IPS-18c (cell line): ENCODE data around the gene RAB11B.
A peak's percentile ranks its signal among the peaks of the same experiment; 100 is the strongest.
"Not testable (repeated sequence)": the region's sequence is repeated elsewhere in the genome, so short reads cannot be mapped to it uniquely, and the experiment has no call there.

Experiments
- H3K4me3 ChIP-seq: 2 replicates; pipeline ENCODE4 v1.7.0; 2013; ENCODE audit warnings: low read depth, mild to moderate bottlenecking, low read length, moderate library complexity; ENCODE audit not compliant: insufficient read depth
- H3K9me3 ChIP-seq: one replicate; pipeline ENCODE4 v1.6.1; 2013; ENCODE audit warnings: mild to moderate bottlenecking, low read length, moderate library complexity; ENCODE audit not compliant: control insufficient read depth, insufficient read depth

Gene RAB11B

DNA sequence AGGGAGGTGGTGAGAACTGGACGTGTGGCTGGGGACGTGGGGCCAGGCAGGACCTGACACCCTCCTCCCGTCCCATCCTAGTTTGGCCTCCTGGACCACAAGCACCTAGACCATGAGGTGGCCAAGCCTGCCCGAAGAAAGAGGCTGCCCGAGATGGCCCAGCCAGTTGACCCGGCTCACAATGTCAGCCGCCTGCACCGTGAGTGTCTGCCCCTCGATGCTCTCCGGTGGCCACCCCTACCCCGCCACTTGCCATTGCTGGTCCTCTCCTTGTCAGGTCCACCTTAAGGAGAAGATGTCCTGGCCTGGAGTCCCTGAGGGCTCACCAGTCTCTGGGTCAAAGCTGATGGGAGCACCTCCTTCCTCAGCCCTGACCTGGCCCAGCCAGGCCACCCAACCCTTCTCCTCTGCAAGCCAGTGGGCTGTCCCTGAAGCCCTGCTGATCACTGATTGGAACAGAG lies 24.0 kb upstream of the RAB11B start:
- no peak overlapping the region for H3K4me3 ChIP-seq

DNA sequence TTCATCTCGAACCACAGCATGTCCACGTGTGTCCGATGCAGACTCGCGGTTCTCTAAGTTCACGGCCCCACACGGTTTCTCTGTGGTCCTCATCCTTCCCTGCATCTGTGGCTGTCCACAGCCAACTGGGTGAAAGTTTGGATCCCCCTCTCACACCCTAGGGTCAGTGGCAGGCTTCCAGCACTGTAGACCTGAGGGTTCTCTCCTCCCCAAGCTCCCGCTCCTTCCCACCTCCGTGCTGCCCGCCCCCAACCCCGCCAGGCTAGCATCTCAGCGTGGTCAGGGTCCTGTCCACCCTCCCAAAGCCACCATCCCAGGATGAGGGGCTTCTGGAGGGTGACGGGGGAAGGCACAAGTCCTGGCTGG lies 23.2 kb upstream of the RAB11B start:
- H3K4me3 ChIP-seq, result peak overlapping the region; percentile 26

More for the DNA sequence above, 24.0 kb upstream of the RAB11B start:
- no peaks in the 10 kb centered on the region for H3K9me3 ChIP-seq

DNA sequence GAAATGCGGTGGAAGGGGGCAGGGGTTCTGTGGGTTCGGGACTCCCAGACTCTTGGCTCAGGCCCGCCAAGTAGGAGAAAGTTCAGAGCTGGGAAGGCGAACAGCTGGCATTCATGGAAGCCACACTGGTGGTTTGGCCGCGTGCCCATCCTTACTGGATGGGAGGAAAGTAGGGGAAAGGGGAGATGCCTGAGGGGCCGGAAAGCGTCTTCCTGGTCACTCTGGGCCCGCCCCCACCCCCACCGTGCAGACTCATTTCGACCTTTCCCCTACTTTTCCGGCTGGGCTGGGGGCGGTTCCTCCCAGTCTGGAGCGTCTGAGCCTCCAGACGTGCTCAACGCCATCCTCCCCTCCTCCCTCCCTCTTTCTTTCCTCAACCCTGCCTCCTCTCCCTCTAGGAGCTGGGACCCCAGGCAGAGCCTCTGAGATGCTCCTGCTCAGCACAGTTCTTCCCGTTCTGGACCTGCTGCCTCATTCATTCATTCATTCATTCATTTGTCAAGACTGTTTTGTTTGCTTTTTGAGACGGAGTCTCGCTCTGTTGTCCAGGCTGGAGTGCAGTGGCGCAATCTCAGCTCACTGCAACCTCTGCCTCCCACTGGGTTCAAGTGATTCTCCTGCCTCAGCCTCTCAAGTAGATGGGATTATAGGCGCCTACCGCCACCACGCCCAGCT lies 22.7 kb upstream of the RAB11B start:
- H3K9me3 ChIP-seq, result no peaks in the 10 kb centered on the region
- peak overlapping the region; percentile 26 for H3K4me3 ChIP-seq

More for the DNA sequence above, 23.2 kb upstream of the RAB11B start:
- H3K9me3 ChIP-seq, result no peaks in the 10 kb centered on the region

DNA sequence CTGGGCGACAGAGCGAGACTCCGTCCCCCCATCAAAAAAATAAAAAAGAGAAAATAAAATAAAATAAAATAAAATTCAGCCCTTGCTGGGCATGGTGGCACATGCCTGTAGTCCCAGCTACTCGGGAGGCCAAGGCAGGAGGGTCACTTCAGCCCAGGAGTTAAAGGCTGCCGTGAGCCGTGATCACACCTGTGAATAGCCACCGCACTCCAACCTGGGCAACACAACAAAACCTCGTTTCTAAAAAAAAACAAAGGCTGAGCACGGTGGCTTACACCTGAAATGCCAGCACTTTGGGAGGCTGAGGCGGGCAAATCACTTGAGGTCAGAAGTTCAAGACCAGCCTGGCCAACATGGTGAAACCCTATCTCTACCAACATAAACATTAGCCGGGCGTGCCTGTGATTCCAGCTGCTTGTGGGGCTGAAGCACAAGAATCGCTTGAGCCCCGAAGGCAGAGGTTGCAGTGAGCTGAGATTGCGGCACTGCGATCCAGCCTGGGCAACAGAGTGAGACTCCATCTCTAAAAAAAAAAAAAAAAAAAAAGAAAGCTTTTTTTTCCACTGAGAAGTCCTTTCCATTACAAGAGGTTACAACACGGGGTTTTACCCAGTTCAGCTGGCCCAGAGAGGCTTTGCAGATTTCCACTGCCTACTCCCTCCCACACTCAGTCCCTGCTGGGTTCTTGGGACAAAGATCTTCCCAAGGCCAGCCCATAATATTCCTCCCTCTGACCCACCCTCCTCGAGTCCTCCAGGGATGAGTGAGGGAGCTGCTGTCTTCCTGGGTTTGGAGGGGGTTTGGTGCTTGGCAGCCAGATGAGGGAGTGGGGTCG lies 19.8 kb upstream of the RAB11B start:
- Histone ChIP-seq H3K9me3 (no peaks in the 10 kb centered on the region), H3K4me3 (no peak overlapping the region)

DNA sequence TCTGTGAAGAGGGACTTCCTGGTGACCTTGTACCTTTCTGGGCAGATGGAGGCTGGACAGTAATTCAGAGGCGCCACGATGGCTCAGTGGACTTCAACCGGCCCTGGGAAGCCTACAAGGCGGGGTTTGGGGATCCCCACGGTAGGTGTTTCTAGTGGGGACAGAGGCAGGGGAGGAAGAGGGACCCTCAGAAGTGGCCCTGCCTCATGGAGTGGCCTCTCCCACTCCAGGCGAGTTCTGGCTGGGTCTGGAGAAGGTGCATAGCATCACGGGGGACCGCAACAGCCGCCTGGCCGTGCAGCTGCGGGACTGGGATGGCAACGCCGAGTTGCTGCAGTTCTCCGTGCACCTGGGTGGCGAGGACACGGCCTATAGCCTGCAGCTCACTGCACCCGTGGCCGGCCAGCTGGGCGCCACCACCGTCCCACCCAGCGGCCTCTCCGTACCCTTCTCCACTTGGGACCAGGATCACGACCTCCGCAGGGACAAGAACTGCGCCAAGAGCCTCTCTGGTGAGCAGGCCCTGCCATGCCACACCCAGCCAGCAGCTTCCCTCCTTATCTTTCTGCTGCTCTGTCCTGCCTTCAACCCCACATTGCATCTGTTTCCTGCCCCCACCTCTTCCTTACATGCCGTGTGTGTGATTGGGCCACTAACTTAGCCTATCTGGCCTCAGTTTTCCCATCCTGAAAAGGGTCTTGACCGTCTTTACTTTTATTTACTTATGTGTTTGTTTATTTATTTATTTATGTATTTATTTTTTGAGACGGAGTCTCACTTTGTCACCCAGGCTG lies 19.0 kb upstream of the RAB11B start:
- H3K9me3 ChIP-seq, result no peaks in the 10 kb centered on the region
- H3K4me3 ChIP-seq, result no peak overlapping the region

DNA sequence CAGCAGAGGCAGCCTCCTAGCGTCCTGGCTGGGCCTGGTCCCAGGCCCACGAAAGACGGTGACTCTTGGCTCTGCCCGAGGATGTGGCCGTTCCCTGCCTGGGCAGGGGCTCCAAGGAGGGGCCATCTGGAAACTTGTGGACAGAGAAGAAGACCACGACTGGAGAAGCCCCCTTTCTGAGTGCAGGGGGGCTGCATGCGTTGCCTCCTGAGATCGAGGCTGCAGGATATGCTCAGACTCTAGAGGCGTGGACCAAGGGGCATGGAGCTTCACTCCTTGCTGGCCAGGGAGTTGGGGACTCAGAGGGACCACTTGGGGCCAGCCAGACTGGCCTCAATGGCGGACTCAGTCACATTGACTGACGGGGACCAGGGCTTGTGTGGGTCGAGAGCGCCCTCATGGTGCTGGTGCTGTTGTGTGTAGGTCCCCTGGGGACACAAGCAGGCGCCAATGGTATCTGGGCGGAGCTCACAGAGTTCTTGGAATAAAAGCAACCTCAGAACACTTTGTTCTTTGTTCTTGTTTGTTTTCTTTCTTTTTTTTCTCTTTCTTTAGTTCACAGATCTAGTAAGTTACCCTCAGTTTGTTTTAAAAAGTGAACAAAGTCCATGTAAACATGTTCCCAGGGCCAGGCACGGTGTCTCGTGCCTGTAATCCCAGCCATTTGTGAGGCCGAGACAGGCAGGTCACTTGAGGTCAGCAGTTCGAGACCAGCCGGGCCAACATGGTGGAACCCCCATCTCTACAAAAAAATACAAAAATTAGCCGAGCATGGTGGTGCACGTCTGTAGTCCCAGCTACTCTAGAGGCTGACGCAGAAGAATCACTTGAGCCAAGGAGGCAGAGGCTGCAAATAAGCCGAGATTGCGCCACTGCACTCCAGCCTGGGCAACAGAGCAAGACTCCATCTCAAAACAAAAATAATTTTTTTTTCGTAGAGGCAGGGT lies 16.0 kb upstream of the RAB11B start:
- Histone ChIP-seq H3K4me3 (no peak overlapping the region), H3K9me3 (no peaks in the 10 kb centered on the region)

- H3K9me3 ChIP-seq, H3K4me3 ChIP-seq: not testable (repeated sequence)
Measured at GRCh38 chr19:8375766-8376165, 14.4 kb upstream of the RAB11B start.

DNA sequence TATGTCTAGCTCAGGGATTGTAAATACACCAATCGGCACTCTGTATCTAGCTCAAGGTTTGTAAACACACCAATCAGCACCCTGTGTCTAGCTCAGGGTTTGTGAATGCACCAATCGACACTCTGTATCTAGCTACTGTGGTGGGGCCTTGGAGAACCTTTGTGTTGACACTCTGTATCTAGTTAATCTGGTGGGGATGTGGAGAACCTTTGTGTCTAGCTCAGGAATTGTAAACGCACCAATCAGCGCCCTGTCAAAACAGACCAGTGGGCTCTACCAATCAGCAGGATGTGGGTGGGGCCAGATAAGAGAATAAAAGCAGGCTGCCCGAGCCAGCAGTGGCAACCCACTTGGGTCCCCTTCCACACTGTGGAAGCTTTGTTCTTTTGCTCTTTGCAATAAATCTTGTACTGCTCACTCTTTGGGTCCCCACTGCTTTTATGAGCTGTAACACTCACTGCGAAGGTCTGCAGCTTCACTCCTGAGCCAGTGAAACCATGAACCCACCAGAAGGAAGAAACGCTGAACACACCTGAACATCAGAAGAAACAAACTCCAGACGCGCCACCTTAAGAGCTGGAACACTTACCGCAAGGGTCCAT lies 13.7 kb upstream of the RAB11B start:
- H3K9me3 ChIP-seq, H3K4me3 ChIP-seq: not testable (repeated sequence)

- H3K9me3 ChIP-seq, result no peaks in the 10 kb centered on the region
Measured at GRCh38 chr19:8377598-8377997, 12.6 kb upstream of the RAB11B start.

GRCh38 chr19:8379156-8379891 lies 10.8 kb upstream of the RAB11B start:
- H3K9me3 ChIP-seq, H3K4me3 ChIP-seq: not testable (repeated sequence)

More at GRCh38 chr19:8377598-8377997, 12.6 kb upstream of the RAB11B start:
- H3K4me3 ChIP-seq, result no peak overlapping the region

DNA sequence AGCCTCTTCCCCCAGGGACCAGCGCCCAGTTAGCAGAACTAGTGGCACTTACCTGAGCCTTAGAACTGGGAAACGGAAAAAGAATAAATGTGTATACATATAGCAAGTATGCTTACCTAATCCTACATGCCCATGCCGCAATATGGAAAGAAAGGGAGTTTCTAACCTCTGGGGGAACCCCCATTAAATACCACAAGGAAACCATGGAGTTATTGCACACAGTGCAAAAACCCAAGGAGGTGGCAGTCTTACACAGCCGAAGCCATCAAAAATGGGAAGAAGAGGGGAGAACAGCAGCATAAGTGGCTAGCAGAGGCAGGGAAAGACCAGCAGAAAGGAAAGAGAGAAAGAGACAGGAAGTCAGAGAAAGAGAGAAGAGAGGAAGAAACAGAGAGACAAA lies 5.6 kb upstream of the RAB11B start:
- not testable (repeated sequence) for H3K4me3 ChIP-seq, H3K9me3 ChIP-seq

- H3K9me3 ChIP-seq, H3K4me3 ChIP-seq: not testable (repeated sequence)
Measured at GRCh38 chr19:8385103-8385502, 5.1 kb upstream of the RAB11B start.

- not testable (repeated sequence) for H3K4me3 ChIP-seq, H3K9me3 ChIP-seq
Measured at GRCh38 chr19:8385566-8385965, 4.6 kb upstream of the RAB11B start.

DNA sequence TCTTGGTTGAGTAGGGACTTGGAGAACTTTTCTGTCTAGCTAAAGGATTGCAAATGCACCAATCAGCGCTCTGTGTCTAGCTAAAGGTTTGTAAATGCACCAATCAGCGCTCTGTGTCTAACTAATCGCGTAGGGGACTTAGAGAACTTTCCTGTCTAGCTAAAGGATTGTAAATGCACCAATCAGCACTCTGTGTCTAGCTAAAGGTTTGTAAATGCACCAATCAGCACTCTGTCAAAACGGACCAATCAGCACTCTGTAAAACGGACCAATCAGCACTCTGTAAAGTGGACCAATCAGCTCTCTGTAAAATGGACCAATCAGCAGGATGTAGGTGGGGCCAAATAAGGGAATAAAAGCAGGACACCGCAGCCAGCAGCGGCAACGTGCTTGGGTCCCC lies 3.7 kb upstream of the RAB11B start:
- not testable (repeated sequence) for H3K9me3 ChIP-seq, H3K4me3 ChIP-seq

- Histone ChIP-seq H3K9me3 (no peaks in the 10 kb centered on the region), H3K4me3 (no peak overlapping the region)
Measured at GRCh38 chr19:8386990-8387389, 3.2 kb upstream of the RAB11B start.
